Right ventricle myocardium superior (tissue), 1 donor: ENCODE data around the gene TMOD2. TPM values are rescaled to one million over a fixed set of nuclear protein-coding genes. Genes with fewer than 3 reads are reported as not detected.

Source experiments
- total RNA-seq: library from RNA; stranded (reverse); fragmentation: NEBNext Ultra II Directional; extraction: Animal tissue kit (Norgen Biotek cat#: 25700); gene quantifications from one replicate; pipeline ENCODE4 v1.2.1, GENCODE V29; 2021
- donor health status: DM: no; HTN: yes; CAD: no; lungs with severe emphysema.

TMOD2 gene
- total RNA-seq, 1 donor from 2014 or later = 7.3 TPM

Other genes with a start within 250 kb of the TMOD2 start
- gene DMXL2, start 128.8 kb upstream of the TMOD2 start, total RNA-seq = 6.5 TPM
- gene SCG3, start 70.1 kb upstream of the TMOD2 start, total RNA-seq = not detected
- 4.3 TPM for gene LYSMD2, start 13.9 kb upstream of the TMOD2 start, total RNA-seq
- 17.6 TPM for gene TMOD3, start 78.1 kb downstream of the TMOD2 start, total RNA-seq
- gene LEO1, start 220.2 kb downstream of the TMOD2 start, total RNA-seq = 7.8 TPM